Neutrophil (primary cell): ENCODE results near the gene CTDSPL.
"Not testable (repeated sequence)": the region's sequence is repeated elsewhere in the genome, so short reads cannot be mapped to it uniquely, and the experiment has no call there.

Experiments used
- H3K27ac ChIP-seq: fragments of 200-600 bp; sonication (generic); 2 replicates; pipeline ENCODE4 v1.5.1; 2016; ENCODE audit warnings: mild to moderate bottlenecking, moderate library complexity
- H3K27me3 ChIP-seq: fragments of 200-600 bp; sonication (generic); 2 replicates; pipeline ENCODE4 v1.6.0; 2016; ENCODE audit warnings: mild to moderate bottlenecking
- H3K36me3 ChIP-seq: fragments of 200-600 bp; sonication (generic); 2 replicates; pipeline ENCODE4 v1.5.1; 2017
- H3K4me1 ChIP-seq, 2 experiments: fragments of 200-600 bp in 1 of 2; sonication (generic) in 1 of 2; 1 replicate in 1 of 2; 2 replicates in 1 of 2; pipeline versions ENCODE4 v1.5.1 to v1.6.1; 2013 to 2016; ENCODE audit warnings: low read depth in 1 of 2, low read length in 1 of 2, mild to moderate bottlenecking in 1 of 2, moderate library complexity in 1 of 2; ENCODE audit not compliant: control insufficient read depth in 1 of 2, insufficient read depth in 1 of 2
- H3K4me3 ChIP-seq, 2 experiments: fragments of 200-600 bp in 1 of 2; sonication (generic) in 1 of 2; 1 replicate in 1 of 2; 2 replicates in 1 of 2; pipeline ENCODE4 v1.5.1; 2013 to 2016; ENCODE audit warnings: low read depth in 1 of 2, low read length in 1 of 2, mild to moderate bottlenecking in 1 of 2, moderate library complexity in 1 of 2
- H3K9me3 ChIP-seq: fragments of 200-600 bp; sonication (generic); 2 replicates; pipeline ENCODE4 v1.5.1; 2016
- CTCF ChIP-seq: fragments of 200-600 bp; sonication (generic); IDR thresholded peaks from 2 replicates; pipeline ENCODE4 v1.5.1; 2016; ENCODE audit warnings: antibody characterized with exemption

The CTDSPL gene

GRCh38 chr3:38030126-38031021 is 168.7 kb downstream of the CTDSPL start:
- Histone ChIP-seq H3K9me3 (no peaks in the 10 kb centered on the region), H3K36me3 (no peaks in the 10 kb centered on the region), H3K27me3 (peaks cover 74% of the 10 kb centered on the region), H3K4me3 (peak overlapping the region; percentile 44 to 70), H3K4me1 (peaks cover 13 to 19% of the 10 kb centered on the region in 2 experiments), H3K27ac (no peak overlapping the region)
- no peak for TF ChIP-seq CTCF

DNA sequence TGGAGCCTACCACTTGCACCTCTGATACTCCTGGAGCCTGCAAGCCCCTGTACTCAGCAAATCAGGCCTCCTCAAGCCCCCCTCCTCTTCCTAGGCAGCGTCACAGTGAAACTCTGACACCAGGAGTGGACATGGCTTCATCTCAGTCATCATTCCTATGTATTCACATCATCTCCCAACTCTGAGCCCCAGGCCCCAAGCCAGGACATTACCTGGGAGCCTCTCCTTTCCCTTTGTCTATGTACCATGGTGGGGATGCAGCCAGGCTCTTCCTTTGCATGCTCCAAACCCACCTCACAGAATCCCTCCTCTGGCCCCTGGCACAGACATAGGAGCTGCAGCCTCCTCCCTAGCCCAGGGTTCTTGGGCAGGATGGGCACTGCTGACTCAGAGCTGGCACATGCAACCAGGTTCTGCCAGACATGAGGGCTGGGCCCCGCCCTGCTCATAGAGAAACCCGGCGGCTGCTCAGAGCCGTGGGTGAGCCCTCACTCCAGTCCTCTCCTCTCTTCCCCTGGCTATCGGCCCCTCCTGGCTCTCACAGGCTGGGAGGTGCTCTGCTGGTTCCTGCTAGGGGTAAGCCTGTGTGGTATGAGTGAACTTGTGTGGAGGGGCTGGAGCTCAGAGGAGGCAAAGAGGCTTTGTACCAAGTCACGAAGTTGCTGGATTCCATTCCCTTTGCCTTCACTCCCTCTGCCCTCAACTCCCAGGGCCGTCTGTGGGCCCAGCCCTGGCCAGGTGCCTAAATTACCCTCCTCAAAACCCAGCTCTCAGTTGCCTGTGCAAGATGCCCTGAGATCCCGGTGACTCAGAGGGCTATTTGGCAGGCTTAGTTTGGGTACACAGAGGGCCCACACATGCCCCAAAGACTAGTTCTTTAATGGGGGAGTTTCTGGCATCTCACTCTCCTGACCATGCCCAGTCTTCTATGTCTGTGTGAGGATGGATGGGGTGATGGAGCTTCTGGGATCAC is 169.6 kb downstream of the CTDSPL start:
- H3K4me1 ChIP-seq: peaks cover 7 to 13% of the 10 kb centered on the region in 2 experiments
- no peaks in the 10 kb centered on the region for H3K9me3 ChIP-seq
- no peak for TF ChIP-seq CTCF
- no peak overlapping the region for H3K4me3 ChIP-seq
- H3K27me3 ChIP-seq: peaks cover 74% of the 10 kb centered on the region
- H3K36me3 ChIP-seq: no peaks in the 10 kb centered on the region
- no peak overlapping the region for H3K27ac ChIP-seq

DNA sequence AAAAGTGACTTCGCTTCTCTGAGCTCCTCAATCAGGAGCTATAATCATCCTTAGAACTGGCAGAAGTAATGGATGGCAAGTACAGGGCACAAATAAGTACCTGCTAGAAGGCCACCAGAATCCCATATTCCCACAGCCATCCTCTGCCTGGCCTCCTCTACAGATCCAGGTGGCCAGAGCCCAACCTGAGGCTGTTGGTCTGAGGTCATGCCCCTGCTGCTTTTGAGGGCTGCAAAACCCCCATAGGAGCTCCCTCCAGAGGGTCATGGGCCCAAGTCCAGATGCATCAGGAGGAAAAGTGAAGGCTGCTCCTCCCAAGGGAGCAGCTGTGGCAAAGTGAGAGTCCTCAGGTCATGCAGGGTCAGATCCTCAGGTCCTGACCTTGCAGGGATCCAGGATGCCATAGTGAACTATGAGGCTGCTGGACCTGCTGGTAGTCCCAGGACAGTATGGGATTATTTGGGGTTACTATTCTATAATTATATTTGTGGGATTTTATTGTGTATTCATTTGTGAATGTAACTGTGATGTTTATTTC is 170.7 kb downstream of the CTDSPL start:
- Histone ChIP-seq H3K27ac (no peak overlapping the region), H3K4me3 (no peak overlapping the region), H3K36me3 (no peaks in the 10 kb centered on the region), H3K27me3 (peaks cover 65% of the 10 kb centered on the region), H3K9me3 (no peaks in the 10 kb centered on the region), H3K4me1 (peaks cover 7 to 13% of the 10 kb centered on the region in 2 experiments)
- TF ChIP-seq CTCF: no peak

DNA sequence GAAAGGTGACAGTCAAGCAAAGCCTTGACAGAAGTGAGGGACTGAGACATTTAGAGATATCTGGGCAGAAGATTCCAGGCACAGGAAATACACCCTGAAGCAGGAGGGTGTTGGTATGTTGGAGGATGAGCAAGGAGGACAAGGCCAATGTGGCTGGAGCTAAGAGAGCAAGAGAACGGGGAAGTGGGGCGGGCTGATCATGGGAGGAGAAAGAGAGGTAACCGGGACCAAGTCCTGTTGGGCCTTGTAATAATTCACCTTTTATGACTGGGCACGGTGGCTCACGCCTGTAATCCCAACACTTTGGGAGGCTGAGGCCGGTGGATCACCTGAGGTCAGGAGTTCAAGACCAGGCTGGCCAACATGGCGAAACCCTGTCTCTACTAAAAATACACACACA is 171.9 kb downstream of the CTDSPL start:
- not testable (repeated sequence) for H3K9me3 ChIP-seq, H3K27ac ChIP-seq, H3K4me3 ChIP-seq, H3K36me3 ChIP-seq
- peaks cover 53% of the 10 kb centered on the region for H3K27me3 ChIP-seq
- peaks cover 16 to 20% of the 10 kb centered on the region in 2 experiments for H3K4me1 ChIP-seq
